Stimulated activated naive CD4-positive, alpha-beta T cell (primary cell): ENCODE data around the gene KCNJ12.
A peak's percentile ranks its signal among the peaks of the same experiment; 100 is the strongest.
"Not testable (repeated sequence)": the region's sequence is repeated elsewhere in the genome, so short reads cannot be mapped to it uniquely, and the experiment has no call there.

ENCODE experiments used
- DNase-seq, 6 experiments: peaks; one replicate each; lab custom pipeline; 2025; lab: John Stamatoyannopoulos, UW

Gene KCNJ12

DNA sequence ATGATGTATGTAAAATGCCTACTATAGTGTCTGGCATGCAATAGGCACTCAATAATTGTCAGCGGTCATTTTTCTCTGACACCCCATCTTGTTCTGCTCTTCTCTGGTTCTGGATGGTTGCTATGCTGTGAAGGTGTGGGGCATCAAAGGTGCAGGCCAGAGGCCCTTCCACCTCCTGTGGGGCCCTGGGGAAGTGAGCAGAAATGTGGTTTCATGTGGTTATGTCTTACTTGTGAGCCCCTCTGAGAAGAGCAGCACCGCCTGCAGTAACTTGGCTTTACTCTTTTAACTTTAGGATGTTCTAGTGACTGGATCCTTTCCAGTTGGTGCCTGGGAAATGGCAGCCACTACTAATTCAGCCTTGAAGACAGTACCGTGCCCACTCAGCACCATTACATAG is 32.1 kb downstream of the KCNJ12 start:
- DNase-seq = not testable (repeated sequence)

DNA sequence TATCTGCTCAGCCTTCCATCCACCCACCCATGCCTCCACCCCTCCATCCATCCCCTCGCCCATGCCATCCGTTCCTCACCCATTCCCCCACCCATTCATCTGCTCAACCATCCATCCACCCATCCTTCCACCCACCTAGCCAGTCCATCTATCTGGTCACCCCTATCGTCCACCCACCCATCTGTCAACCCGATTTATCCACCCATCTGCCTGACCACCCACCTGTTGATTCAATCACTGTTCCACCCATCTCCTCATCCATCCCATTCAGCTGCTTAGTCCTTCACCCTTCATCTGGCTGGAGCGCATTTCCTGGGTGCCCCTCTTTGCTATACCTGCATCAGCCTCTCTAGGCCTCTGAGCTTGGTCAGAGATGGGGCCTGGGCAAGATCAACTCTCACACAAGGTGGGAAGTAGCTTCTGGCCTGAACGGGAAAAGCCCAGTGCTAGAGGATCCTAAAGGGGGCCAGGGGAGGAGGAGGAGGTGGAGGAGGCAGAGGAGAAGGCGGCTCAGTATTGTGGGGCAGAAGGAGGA is 32.7 kb downstream of the KCNJ12 start:
- DNase-seq = not testable (repeated sequence)

DNA sequence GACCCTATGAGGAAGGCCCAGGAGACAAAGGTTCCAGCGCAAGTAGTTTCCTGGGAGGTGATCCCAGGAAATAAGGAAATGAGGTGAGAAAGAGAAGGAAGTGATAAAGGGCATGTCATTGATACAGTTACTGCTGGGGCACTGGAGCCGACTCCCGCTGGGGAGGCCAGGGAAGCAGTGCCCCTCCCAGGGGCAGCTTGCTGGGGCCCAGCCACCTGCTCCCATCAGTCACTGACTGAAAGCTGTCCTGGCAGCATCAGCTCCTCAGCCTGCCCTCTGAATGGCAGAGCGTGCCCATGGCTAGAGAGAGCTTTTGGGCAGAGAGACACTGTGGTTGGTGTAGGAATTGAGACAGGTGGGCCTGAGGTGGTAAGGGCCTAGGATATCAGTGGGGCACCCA is 33.2 kb downstream of the KCNJ12 start:
- not testable (repeated sequence) for DNase-seq

DNA sequence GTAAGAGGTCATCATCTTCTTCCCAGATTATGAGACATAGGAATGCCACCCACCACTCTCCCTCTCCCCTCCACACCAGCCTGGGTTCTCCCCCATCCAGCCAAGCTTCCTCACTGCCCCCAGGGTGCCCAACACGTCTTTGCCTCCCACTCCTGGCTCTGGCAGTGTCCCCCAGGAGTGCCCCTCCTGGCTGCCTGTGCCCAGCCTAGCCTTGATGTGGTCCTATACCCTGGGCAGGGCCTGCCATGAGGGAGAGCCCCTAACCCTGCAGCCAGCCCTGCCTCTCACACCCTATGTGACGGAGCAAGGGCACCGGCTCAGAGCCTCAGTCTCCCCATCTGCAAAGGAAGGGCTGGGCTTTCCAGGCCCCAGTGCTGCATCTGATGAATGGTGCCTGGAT is 33.8 kb downstream of the KCNJ12 start:
- not testable (repeated sequence) for DNase-seq

DNA sequence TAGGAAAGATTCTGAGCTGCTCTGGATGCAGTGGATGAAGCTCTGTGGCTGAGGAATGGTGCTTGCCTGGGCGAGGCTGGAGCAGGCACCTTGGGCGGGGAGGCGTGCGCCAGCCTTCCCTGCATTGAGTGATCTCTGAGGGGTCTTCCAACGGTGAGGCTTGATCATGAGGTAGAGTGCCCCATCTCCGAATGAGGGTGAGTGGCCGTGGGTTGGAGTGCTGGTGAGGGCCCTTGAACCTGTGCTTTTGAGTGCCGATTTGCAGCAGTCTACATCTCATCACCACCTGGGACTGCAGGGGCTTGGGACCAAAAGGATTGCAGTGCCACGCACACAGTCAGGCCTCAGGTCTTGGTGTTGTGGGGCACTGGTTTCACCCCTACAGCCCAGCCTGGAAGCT is 34.2 kb downstream of the KCNJ12 start:
- DNase-seq = not testable (repeated sequence)

DNA sequence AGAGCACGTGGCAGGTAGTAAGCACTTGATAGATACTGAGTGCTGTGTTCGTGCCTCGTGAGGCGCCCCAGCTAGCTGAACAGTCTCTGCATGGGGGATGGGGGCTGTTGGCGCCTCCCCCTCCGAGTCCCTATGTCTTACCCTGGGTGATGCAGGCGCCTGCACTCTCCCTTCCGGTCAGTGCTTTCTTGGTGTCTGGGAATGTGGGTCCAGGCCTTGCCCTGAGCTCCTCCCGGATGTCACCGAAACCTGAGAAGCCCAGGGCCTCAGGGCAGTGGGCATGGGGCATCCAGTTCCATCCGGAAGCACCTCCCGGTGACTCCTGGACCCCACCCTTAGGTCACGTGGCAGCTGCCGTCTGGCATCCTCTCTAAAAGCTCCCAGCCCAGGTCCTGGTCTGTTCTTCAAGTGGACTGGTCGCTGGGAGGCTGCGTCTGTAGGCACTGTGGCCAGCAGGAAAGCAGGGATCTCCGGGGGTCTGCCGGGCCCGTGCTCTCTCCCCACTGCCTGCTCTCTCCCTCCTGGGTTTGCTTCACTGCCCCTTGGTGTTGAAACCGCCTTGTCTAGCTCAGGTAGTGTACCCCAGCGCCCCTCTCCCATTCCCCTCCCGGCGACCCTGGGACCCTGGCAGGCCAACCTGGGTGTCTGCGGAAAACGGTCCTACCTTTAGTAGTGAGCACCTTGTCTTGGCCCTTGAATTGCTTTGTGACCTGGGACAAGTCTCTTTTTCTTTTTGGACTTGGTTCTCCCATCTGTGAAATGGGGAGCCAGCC is 34.9 kb downstream of the KCNJ12 start:
- DNase-seq = not testable (repeated sequence)

DNA sequence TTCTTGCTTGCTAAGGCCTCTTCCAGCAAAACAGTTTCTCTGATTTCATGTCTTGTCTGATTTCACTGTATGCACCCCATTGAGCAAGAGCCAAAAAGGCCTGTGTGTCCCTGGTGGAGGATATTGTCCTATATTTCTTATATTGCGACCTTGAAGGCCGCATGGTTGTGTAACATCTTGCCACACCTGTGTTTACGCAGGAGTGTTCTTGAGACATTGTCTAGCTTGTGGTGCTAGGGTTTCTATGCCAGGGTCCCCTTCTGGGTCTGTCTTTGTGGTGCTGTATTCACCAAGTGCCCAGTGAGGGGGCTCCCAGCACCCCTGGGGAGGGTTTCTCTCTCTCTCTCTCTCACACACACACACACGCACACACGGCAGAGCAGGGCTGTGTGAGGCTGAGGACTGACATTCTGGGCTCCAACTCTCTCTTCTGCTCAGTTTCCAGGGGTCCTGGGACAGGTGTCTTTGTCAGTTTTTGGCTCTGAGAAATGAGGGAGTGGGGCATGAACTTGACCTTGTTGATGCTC is 35.6 kb downstream of the KCNJ12 start:
- not testable (repeated sequence) for DNase-seq

DNA sequence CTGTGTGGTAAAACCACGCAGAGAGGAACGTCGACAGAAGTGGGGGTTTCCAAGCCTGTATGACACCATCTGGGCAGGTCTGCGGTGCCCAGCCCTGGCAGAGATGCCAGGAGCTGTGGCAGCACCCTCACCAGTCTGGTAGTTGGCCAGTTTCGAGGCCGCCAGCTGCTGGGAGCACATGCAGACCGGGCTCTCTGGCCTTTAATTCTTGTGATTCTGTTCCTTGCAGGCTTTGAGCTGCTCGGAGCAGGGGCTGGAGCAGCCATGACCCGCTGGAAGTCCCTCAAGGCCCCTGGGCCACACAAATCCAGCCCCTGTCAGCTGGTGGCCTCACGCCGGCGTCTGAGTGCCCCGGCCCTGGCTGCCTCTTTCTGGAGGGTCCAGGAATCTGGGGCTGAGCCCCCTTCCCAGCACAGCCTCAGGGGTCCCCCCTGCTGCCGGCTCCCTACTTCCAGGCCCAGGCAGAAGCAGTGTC is 36.1 kb downstream of the KCNJ12 start:
- DNase-seq = not testable (repeated sequence)

DNA sequence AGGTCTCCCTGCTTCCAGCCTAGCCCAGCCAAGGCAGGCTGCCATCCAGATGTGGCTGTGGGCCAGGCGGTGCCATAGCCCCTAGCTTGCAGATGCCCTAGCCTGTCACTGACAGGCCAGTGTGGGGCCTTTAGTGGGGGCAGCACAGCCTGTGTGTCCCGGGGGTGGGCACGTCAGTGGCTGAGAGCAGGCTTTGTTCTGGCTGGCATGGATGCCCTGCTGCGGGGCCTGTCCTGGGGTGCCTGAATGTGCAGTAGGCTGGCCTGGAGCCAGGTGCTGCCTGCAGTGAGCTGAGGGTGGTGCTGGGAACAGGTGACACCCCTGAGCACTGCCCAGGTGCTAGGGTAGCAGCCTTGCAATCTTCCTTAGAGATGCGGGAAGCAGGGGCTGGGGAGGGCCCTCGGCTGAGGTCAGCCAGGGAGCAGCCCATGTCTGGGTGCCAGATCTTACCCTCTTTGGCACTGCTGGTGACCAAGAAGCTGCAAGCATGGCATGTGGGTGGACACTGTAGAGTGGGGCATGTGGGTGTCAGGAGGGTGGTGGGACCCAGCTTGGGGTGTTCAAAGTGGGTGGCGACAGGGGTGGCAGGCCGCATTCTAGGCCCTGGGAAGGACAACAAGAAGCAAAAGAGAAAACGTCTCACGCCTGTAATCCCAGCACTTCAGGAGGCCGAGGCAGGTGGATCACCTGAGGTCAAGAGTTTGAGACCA is 37.6 kb downstream of the KCNJ12 start:
- DNase-seq = not testable (repeated sequence)

DNA sequence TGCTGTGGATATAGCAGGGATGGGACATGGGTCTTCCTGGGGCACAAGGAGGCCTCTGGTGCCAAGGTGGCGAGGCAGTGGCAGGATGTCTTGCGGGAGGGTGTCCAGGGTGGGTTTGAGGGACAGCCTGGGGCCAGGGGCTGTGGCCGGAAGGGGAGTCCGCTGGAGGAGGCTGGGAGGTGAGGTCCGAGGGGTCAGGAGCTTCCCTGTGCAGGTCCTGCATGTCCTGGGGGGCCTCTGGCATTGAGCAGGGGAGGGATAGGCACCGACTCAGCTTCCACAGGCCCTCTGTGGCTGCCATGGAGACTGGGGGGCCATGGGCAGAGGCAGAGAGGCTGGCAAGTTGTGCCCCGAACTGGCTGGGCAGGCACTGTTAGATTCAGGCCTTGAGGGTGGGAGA is 38.5 kb downstream of the KCNJ12 start:
- DNase-seq = not testable (repeated sequence)

DNA sequence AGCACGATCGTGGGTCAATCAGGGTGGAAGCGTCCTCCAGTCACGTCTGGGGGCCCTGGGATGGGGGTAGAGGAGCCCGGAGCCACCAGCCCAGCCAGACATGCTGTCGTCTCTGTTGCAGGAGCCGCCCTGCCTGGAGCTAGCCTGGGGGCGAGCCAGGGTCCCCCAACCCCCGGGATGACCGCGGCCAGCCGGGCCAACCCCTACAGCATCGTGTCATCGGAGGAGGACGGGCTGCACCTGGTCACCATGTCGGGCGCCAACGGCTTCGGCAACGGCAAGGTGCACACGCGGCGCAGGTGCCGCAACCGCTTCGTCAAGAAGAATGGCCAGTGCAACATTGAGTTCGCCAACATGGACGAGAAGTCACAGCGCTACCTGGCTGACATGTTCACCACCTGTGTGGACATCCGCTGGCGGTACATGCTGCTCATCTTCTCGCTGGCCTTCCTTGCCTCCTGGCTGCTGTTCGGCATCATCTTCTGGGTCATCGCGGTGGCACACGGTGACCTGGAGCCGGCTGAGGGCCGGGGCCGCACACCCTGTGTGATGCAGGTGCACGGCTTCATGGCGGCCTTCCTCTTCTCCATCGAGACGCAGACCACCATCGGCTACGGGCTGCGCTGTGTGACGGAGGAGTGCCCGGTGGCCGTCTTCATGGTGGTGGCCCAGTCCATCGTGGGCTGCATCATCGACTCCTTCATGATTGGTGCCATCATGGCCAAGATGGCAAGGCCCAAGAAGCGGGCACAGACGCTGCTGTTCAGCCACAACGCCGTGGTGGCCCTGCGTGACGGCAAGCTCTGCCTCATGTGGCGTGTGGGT is 39.2 kb downstream of the KCNJ12 start:
- DNase-seq = not testable (repeated sequence)

DNA sequence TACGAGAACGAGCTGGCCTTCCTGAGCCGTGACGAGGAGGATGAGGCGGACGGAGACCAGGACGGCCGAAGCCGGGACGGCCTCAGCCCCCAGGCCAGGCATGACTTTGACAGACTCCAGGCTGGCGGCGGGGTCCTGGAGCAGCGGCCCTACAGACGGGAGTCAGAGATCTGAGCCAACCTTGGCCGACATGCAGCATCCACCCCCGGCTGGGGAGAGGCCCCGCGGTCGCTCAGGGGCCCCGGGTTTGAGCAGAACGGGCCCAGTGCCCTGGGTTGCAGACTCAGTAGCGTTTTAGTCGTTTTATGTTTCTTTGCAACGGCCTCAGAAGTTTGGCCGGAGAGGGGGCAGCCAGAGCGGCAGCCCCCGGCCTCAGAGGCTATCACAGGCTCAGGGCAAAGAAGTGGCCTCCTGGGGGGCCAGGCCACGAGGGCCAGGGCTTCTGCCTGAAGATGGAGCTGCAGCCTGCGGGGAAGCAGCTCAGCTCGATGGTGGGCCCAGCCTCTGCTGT is 40.4 kb downstream of the KCNJ12 start:
- DNase-seq = not testable (repeated sequence)

DNA sequence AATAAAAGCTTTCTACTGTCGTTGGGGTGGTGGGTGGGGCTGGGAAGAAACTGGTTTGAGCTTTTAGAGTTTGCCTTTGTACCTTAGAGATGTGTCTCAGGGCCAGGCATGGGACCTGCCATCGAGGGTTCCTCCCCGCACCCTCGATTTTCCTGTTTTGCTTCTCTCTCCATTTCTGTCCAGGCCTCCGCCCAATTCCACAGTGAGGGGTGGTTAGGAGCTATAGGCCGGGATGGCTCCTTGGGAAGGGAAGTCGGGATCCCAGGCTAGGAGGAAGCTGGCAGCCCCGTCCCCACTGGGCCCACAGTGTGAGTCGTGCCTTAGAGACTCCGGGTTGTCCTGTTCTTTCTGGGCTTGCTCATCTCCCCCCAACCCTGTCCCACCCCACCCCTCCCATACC is 41.2 kb downstream of the KCNJ12 start:
- not testable (repeated sequence) for DNase-seq

DNA sequence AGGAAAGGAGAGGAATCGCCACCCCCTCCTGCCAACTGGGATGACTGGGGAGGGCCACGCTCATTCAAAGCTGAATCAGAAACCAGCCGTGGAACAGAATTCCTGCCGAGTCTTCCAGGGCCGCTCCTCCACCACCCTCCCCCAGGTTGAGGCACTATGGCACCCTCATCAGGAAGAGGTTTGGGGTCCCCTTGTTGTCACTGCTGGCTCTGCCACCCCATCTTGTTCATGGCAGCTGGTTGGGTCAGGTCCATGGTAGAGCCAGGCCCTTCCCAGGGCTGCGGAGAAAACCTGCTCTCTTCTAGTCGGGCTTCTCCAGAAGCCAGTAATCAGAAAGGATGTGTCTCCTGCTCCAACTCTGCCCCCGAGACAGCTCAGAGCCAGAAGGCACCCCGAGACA is 41.8 kb downstream of the KCNJ12 start:
- DNase-seq = no peak

DNA sequence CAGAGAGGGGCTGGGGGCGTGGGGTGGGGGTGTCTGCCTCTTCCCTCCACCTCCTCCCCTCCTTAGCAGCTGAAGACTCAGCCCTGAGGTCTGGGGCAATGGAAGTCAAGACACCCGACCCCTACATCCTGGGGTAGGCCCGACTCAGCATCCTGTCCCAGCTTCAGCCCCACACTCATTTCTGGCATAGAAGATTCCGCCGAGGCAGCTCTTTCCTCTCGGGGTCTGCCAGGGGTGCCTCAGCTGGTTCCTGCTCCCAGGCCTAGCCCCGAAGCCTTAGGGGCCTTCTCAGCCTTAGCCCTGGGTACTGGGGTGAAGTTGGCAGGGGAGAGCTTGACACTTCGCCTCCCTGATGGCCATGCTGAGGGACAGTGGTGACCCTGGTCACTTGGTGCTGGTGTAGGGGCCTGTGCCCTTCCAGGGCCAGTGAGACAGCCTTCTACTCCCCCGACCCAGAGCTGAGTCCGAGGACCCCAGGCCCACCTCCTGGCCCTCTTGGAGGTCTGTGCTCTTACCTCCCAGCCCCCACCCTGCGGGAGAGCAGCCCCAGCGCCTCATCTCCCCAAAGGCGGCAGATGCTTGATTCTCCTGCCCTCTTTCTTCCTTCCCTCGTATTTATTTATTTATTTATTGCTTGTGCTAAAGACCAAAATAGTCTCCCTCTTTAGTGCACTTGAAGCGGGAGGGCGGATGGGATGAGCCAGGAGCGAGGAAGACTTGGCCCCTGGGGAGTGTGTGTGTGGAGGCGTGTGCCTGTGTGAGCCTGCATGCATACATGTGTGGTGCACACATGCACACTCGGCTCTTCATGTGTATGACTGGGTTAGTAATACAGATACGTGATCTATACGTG is 42.5 kb downstream of the KCNJ12 start:
- peak in 1 of 6 experiments; percentile 46 for DNase-seq

DNA sequence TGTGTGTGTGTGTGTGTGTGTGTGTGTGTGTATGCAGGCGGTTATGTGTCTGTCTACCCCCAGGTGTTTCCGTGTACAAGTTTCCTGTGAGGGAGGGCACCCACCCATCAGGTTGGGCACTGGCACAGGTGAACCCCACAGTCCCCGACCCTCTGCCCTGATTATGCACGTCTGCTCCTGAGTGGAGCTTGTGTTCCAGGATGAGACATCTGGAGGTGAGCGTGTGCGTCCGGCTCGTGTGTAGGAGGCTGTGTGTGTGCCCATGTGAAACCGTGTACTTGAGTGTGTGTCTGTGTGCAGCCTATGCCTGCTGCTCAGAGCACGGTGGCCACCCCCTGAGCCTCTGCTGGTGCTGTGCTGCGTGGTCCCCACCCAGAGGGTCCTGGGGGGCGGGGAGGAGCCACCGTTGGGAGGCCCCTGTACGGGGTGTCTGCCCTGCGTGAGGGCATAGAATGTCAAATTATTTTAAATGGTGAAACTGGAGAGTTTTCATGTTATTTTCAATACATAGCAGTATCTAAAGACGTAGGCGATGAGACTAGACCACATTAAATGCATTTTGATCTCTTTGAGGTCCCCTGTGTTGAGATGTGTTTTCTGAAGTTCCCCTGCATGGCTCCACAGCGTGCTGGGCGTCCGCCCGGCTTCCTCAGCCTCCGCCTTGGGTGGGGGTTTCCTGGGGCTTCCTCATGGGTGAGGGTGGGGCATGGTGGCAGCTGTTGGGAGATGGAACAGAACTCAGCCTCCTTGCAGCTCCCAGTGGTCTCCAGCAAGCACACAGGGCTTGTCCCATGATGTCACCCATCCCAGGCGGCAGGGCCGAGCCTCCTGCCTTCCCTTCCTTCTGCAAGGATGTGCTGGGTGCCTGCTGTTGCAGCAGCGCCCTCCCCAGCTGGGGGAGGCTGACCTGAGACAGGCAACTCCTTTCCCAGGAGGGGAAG is 43.4 kb downstream of the KCNJ12 start:
- DNase-seq = peak; percentile 58 to 91 (median 74)

DNA sequence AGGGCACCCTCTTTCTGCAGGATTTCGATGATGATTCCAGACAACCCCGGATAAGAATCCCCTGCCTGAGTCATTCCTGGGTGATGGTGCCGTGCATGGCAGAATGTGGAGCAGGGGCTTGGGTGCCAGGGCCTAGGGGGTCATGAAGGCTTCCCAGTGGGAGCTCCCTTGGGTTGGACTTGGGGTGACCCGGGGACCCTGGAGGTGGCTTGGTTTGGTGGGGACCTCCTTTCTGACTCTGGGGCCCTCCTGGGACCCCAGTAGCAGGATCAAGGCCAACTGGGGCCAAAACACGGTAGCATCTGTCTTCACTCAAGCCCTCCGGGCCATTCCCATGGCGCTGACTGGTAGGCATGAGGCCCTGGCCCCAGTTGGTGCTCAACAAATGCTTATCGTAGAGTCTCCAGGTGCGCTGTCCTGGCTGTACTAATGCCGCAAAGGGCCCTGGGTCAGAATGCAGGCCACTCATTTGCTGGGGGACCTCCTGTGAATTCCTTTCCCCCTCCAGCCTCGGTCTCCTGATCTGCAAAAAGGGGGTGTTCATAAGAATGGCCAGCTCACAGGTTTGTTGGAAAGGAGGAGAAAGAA is 44.4 kb downstream of the KCNJ12 start:
- not testable (repeated sequence) for DNase-seq

DNA sequence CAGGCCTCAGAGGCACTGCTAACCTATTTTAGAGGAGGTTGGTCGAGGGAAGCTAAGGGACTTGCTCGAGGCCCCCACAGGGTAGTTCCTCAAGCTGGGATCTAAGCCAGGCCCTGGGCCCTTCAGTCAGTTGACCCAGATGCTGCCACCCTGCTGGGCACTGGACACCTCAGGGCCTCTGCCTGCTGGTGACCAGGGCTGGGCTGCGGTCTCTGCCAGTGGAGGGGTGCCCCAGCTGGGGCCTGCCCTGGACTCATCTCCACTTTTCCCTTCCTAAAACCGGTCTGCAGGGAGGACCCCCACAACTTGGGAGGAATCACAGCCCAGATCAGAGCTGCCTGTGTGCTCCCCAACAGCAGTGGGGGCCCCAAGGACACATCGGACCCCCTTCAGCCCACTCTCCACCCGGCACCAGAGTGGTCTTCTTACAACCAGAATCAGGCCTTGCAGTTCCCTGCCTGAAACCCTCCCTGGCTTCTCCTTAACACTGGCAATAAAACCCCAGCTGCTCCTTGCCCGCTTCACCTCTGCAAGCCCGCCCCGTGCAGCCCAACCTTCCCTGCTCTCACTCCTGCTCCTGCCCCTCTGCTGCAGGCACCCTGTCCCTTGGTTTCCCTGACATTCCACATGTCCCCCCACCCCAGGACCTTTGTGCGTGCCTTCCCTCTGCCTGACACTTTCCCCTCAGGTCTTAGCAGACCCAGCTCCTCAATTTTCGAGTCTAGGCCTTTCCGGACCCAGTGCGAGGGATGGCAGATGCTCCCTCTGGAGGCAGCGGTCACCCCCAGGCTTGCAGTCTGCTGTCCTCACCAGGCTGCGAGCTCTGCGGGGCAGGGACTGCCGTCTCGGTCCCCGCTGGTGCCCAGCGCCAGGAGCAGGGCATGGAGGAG is 45.5 kb downstream of the KCNJ12 start:
- not testable (repeated sequence) for DNase-seq
